GM18502 (cell line): ENCODE results near the gene SLC6A18.
"Not testable (repeated sequence)": the region's sequence is repeated elsewhere in the genome, so short reads cannot be mapped to it uniquely, and the experiment has no call there.

Source experiments
- ATAC-seq: cut with Tn5 transposase; IDR thresholded peaks from one replicate; pipeline ENCODE4 v1.9.1; 2021; ENCODE audit warnings: mild to moderate bottlenecking; ENCODE audit not compliant: unreplicated experiment, poor library complexity

The SLC6A18 gene

DNA sequence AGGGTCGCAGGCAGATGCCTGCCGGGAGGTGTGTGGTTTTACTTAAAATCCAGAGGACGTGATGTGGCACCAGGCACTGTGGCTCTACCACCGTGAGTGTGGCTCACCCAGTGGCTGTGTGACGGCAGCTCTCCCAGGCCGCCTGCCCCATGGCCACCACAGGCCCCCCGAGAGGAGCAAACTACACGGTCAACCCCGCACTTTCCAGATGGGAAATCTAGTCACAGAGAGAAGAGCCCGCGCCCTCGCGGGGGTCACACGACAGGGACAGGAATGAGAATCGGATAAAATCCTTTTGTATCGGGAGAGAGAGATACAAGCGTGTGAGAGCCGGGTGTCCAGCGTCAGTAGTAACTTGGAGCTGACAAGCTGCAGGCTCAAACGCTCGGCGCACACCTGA lies 45.2 kb downstream of the SLC6A18 start:
- ATAC-seq: no peak

DNA sequence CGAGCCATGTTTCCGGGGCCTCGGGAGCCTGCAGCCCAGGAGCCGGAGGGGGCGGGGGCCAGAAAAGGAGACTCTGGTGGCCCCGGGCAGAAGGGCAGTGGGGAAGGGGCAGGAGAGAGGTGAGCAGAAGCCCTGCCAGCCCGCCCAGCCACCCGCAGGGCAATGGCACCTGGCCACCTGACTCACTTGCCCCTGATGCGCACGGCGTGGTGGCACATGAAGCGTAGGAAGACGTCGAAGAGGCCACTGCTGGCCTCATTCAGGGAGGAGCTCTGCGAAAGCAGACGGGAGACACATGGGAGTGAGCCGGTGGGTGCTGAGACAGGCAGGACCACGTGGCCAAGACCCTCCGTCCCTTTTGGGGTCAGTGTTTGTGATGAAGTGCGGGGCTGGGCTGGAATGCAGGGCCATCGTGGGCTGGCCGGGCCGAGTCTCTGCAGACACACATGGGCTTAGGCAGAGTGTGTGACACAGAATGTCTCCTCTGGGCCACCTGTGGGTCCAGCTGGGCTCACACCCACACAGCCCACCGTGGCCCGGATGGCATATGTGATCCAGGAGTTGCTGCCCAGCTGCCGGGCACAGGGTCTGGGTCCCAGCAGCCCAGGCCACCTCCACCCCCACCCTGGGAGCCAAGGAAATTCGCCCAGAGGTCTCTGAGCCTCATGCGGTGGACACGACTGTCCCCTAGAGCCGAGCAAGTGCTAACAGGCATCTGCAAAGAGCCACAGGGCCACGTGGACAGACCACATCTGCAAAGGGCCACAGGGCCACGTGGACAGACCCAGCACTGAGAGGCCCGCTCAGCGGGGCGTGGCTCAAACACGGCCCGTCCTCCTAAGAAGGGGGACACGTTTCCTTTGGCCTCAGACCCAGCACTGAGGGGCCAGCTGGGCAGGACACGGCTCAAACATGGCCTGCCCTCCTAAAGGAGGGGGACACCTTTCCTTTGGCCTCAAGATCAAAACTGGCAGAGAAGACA lies 46.0 kb downstream of the SLC6A18 start:
- ATAC-seq: no peak

DNA sequence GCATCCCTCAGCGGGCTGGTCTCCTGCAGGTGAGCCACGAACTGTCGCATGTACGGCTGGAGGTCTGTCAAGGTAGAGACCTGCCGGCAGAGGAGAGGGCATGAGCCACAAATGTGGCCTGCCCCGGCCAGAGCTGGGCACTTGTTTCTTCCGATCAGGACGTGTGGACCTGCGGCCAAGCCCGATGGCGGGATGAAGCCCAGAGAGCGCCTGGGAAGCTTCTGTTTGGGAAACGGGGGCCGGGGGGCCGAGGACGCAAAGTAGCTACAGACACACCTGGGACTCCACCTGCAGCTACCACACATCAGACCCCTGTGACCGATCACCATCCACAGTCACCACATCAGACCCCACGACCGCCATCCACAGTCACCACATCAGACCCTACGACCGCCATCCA lies 47.0 kb downstream of the SLC6A18 start:
- no peak for ATAC-seq

DNA sequence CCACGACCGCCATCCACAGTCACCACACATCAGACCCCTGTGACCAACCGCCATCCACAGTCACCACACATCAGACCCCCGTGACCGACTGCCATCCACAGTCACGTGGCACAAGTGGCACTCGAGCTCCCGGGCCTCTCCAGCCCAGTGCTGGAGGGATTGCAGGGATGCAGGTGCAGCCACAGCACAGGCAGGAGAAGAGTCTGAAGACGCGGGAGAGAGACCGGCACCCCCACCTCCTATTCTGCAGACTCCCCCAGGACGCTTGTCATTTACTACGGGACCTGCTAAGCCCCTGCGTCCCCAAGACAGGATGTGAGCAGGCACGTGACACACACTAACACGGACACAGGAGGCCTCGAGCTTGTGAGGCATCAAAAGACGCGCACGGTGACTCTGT lies 48.6 kb downstream of the SLC6A18 start:
- ATAC-seq: no peak

DNA sequence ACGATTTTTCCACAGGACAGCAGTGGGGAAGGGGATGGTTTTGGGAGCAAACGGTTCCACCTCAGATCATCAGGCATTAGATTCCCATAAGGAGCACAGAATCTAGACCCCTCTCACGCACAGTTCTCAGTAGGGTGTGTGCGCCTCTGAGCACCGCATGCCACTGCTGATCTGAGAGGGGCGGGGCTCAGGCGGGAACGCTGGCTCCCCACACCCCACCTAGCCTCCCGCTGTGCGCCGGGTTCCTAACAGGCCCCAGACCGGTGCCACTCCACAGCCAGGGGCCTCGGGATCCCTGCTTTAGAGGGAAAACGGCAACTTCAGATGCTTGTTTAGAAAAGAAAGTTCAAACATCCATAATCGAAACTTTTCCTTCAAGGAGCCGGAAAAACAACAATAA lies 49.3 kb downstream of the SLC6A18 start:
- ATAC-seq: no peak

DNA sequence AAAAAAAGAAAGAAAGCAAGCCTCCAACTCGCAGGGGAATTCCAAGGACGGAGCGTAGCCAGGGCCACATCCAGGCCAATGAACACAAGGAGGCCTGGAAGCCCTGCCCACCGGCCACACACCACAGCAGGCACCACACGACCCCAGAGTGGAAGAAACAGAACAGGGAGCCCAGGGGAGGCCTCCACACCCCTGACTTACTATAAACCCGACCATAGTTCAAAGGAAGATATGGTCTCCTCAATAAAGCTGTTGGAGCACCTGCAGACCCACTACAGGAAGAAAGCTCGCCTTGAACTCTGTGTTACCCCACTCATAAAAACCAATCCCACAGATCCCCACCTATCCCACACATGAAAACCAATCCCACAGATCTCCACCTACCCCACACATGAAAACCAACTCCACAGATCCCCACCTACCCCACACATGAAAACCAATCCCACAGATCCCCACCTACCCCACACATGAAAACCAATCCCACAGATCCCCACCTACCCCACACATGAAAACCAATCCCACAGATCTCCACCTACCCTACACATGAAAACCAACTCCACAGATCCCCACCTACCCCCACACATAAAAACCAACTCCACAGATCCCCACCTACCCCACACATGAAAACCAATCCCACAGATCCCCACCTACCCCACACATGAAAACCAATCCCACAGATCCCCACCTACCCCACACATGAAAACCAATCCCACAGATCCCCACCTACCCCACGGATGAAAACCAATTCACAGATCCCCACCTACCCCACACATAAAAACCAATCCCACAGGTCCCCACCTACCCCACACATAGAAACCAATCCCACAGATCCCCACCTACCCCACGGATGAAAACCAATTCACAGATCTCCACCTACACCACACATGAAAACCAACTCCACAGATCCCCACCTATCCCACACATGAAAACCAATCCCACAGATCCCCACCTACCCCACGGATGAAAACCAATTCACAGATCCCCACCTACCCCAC lies 50.5 kb downstream of the SLC6A18 start:
- ATAC-seq: not testable (repeated sequence)

DNA sequence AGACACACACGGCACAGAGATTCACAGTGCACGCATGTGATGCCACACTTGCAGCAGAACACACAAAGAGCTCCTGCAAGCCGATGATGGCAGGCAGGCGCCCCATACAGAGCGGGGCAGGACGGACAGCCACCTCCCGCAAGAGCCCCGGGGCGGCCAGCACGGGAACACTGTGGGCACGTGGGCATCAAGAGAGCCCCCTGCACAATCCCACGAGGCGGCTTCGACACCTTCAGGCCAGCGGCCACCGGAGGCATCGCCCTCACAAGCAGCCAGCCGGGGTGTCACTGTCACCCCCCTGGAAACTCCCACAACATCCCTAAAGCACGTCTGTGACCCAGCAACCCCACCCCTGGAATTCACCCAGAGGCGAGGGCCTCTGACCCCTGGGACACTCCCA lies 51.7 kb downstream of the SLC6A18 start:
- no peak for ATAC-seq

DNA sequence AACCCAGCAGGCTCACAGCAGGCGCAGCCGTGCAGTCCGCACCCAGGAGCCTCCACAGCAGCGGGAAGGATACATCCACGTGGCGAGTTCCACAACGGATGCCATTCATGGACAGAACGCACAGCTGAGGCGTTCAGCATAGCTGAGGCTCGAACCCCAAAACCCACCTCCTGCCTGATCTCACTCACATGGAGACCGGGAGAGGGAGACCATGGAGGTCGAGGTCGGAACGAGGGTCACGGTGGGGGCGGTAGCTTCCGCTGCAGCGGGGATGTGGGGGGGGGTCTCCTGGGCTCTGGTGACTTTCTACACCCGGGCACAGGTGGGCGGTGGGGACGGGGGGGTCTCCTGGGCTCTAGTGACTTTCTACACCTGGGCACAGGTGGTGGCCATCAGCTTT lies 52.1 kb downstream of the SLC6A18 start:
- ATAC-seq: no peak

DNA sequence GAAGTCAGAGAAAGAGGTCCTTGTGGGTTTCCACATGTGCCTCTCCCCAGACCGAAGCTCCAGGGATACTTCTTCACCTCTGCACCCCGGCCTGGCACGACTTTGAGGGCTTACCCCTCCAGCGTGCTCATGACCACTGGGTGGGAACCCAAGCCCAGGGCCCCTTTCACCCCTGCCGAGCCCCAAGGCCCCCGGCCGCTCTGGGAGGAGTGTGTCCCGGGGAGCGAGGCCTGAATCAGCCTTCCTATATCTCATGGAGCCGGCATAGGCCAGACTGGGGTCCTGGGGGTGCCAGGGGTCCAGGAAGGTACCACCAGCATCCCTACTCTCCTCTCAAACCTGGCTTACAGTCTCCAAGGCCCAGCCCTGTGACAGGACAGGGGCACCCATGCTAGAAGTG lies 52.6 kb downstream of the SLC6A18 start:
- no peak for ATAC-seq

DNA sequence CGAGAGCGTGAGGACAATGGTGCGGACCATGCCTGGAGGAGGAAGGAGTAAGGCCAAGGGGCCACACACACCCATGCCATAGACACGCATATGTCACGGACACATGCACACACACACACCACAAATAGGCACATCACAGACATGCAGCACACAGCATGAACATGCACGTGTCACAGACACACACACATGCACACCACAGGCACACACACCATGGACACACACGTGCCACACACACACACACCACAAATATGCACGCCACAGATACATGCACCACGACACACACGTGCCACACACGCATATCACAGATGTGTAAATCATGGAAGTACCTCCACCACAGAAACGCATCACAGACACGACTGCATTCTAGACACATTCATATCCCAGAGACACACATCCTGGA lies 53.0 kb downstream of the SLC6A18 start:
- ATAC-seq: no peak

DNA sequence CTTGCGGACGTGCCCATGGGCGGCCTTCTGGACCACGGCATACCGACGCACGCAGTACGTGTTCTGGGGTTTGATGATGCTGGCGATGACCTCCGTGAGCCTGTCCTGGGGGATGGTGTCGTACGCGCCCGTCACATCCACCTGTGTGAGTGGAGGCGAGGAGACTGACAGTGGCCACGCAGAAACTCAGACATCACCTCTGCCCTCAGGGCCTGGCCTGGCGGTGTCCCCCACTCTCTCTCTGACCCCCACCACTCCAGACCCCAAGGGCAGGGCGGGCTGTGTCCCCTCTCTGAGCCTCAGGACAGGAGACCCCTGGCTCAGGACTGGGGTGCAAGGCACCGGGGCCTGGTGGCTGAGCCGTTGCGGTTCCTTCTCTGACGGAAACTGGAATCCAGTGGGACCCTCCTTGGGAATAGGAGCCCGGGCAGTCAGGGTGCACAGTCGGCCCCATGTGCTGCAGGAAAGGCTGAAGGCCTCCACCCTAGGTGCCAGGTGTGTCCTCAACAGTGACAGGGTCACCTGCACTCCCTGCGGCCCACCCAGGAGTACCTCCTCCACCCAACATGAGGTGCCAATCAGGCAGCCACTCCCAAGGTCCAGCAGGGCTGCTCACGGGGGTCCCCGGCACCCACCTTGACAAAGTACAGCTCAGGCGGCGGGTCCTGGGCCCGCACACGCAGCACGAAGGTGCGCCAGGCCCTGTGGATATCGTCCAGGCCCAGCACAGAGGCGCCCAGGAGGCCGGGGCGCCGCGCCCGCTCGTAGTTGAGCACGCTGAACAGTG lies 53.7 kb downstream of the SLC6A18 start:
- ATAC-seq: no peak

DNA sequence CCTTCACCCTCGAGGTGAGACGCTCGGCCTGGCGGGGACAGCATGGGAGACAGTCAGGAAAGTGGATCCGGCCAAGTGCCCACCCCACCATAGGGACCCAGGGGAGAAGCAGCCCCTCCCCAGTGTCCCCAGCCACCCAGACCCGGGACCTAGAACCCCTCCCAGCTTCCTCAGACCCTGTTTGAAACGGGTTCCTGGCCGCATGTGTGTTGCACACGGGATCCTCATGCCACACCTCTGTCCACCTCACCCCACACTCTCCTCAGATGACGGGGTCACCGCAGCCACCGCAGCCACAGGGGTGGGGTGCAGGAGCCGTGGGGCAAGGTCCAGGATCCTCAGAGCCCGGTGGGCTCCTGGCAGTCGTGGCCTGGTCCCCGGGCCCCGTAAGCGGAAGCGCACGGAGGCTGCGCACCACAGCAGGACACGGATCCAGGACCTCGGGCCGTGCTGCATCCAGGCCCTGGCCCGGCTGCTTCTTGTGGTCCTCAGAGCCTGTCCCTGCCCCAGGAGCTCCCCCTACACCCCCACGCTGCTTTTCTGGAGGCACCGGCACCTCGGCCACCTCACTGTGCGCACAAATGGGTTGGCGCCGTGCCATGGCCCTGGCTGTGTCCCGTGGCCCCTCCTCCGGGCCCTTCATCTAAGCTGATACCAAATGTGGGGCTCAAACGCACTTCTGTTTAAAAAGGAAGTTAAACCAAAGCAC lies 54.4 kb downstream of the SLC6A18 start:
- ATAC-seq: no peak

DNA sequence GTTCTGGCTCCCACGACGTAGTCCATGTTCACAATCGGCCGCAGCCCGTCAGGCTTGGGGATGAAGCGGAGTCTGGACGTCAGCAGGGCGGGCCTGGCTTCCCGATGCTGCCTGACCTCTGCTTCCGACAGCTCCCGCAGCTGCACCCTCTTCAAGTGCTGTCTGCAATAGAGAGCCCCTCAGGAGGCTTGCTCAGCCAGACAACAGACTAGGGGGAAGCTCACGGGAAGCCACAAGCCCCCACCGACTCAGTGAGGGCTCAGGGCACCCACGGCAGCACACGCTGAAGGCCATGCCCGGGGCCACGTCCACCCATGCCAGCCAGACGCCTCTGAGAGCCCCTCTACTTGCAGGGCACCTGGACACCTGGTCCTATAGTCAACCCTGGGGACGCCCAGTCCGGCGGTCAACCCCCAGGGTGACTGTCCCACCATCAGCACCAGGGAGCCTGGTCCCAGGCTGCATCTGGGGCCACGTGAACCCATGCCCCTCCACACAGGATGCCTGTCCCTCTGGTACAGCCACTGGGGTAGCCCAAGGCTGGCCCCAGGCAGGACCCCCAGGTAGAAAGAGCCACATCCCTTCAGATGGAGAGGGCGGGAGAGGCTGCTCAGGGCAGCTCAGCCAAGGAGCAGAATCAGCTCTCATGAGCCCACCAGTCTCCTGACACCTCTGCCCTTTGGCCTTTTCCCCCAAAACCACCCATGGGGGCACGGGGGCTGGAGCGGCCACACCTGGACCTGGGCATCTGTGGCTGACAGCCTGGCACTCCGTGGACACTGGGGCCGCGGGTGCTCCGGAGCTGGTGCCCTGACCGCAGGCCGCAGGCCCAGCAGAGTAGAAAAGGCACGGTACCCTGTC lies 55.2 kb downstream of the SLC6A18 start:
- no peak for ATAC-seq

DNA sequence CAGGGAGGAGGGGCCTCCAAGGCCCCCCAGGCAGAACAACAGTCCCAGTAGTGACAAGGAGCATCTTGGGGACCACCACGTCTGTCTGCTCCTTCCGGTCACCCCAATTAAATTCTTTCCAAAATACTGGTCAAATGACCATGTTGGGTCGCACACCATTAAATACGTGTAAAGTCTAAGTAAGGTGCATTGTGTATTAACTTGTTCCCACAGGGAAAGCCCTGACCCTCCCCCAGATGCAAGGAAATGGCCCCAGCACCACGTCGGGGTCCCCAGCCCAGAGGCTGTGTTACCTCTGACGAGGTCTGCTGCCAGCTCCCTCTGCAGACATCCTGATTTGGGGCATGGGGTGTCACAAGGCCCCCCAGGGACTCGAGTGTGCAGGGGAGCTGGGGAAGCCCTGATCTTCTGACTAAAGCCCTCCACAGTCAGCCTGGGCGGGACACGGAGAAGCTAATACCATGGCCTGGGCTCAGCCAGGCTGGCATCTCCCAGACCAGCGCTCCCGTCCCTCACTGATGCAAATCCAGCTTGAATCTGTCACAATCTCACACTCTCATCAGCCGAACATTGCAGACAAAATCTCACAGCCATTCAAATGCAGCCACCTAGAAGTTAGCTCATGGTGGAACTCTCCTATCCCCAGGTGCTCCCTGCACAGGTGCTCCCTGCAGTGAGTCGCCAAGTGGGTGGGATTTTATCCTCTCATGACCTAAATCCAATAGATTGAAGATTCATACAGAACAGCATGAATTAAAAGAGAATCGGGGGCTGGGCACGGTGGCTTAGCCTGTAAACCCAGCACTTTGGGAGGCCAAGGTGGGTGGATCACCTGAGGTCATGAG lies 56.1 kb downstream of the SLC6A18 start:
- no peak for ATAC-seq

DNA sequence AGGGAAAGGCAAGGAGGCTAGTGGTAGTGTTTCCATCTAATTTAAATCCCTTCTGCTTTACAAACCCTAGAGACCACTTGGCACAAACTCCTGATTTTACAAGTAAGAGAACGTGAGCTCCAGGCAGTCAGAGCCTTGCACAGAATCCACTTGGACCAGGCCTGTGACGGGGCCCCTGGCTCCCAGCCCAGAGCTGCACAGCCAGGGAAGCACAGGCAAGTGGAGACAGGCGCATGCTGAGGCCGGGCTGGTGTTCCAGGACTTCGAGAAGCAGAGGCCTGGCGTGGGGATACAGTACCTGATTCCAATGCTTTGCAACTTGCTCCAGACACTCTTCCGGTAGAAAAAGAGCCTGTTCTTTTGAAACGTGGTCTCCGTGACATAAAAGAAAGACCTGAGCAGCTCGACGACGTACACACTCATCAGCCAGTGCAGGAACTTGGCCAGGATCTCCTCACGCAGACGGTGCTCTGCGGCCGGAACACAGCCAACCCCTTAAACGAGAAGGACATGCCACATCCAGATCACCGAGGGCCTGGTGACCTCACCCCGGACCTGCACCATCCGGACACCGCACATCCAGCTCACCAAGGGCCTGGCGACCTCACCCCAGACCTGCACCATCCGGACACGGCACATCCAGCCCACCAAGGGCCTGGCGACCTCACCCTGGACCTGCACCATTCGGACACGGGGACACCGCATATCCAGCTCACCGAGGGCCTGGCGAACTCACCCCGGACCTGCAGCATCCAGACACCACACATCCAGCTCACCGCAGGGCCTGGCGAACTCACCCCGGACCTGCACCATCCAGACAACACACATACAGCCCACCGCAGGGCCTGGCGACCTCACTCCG lies 57.2 kb downstream of the SLC6A18 start:
- ATAC-seq: no peak

DNA sequence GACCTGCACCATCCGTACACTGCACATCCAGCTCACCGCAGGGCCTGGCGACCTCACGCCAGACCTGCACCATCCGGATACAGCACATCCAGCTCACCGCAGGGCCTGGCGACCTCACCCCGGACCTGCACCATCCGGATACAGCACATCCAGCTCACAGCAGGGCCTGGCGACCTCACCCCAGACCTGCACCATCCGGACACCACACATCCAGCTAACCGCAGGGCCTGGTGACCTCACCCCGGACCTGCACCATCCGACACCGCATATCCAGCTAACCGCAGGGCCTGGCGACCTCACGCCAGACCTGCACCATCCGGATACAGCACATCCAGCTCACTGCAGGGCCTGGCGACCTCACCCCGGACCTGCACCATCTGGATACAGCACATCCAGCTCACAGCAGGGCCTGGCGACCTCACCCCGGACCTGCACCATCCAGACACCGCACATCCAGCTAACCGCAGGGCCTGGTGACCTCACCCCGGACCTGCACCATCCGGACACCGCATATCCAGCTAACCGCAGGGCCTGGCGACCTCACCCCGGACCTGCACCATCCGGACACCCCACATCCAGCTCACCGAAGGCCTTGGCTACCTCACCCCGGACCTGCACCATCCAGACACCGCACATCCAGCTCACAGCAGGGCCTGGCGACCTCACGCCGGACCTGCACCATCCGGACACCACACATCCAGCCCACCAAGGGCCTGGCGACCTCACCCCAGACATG lies 58.0 kb downstream of the SLC6A18 start:
- ATAC-seq: not testable (repeated sequence)
